Ishikawa (cell line): ENCODE measurements around the gene TEX261.

ENCODE experiments used
- CEBPB ChIP-seq: IDR thresholded peaks from 2 replicates; pipeline ENCODE4 v1.6.1; 2012
- CREB1 ChIP-seq: IDR thresholded peaks from 2 replicates; pipeline ENCODE4 v1.6.1; 2012; ENCODE audit warnings: low read depth
- EGR1 ChIP-seq: IDR thresholded peaks from 2 replicates; pipeline ENCODE4 v1.6.1; 2012
- EP300 ChIP-seq: IDR thresholded peaks from 2 replicates; pipeline ENCODE4 v1.6.1; 2012; ENCODE audit warnings: borderline replicate concordance
- FOXM1 ChIP-seq: IDR thresholded peaks from 2 replicates; pipeline ENCODE4 v1.6.1; 2012; ENCODE audit warnings: low read depth, borderline replicate concordance
- NFIC ChIP-seq: IDR thresholded peaks from 2 replicates; pipeline ENCODE4 v1.6.1; 2012
- RAD21 ChIP-seq: IDR thresholded peaks from 2 replicates; pipeline ENCODE4 v1.6.1; 2012; ENCODE audit warnings: low read depth
- TAF1 ChIP-seq: IDR thresholded peaks from 2 replicates; pipeline ENCODE4 v1.6.1; 2012; ENCODE audit warnings: low read depth, mild to moderate bottlenecking
- TCF12 ChIP-seq: IDR thresholded peaks from 2 replicates; pipeline ENCODE4 v1.6.1; 2012; ENCODE audit warnings: low read depth
- TEAD4 ChIP-seq: IDR thresholded peaks from 2 replicates; pipeline ENCODE4 v1.6.1; 2012
- YY1 ChIP-seq: IDR thresholded peaks from 2 replicates; pipeline ENCODE4 v1.6.1; 2012; ENCODE audit warnings: low read depth
- ZBTB7A ChIP-seq: IDR thresholded peaks from 2 replicates; pipeline ENCODE4 v1.6.1; 2012; ENCODE audit warnings: low read depth
- TF ChIP-seq, protein P1 (sequence below): IDR thresholded peaks from 2 replicates; pipeline ENCODE4 v1.6.1; 2012; ENCODE audit warnings: low read depth, mild to moderate bottlenecking
- TF ChIP-seq, protein P2 (sequence below): IDR thresholded peaks from 2 replicates; pipeline ENCODE4 v1.6.1; 2012
- TF ChIP-seq, protein P3 (sequence below): IDR thresholded peaks from 2 replicates; pipeline ENCODE4 v1.6.1; 2012

TEX261 gene

DNA sequence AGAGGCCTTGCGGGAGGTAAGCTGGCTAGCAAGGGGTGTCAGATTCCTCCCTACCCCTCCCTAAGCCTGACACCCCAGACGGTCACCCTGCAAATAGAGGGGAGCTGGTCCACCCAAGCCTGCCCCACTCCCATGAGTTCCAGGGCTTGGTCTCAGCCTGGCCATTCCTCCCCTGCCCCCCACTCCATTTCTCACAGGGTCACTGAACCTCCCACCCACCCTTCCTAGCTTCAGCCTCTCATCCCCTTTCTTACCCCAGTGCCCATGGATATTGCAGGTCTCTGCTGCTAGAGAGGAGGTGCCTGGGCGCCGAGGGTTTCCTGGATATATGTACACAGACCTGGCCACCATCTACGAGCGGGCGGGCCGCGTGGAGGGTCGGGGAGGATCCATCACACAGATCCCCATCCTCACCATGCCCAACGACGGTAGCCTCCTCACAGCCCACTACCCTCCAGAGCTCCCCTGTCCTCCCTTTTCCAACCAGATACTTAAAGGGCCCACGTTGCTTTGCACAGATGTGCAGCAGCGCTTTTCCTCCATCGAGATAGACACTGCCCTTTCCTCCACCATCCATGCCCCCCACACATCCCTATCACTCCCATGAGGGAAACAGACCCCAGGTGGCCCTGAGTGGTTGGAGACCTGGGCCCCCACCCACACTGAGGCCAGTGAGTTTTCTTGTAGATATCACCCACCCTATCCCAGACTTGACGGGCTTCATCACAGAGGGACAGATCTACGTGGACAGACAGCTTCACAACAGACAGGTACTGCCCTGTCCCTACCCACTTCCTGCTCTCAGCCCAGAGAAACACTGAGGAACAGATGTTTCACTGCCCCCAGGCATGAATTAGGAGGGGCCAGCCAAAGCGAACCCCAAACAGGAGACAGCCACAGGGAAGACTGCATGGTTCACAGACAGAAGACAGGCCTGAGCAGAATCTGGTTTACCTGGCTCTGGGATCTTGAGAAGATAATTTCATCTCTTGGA, 31.5 kb downstream of the TEX261 start:
- no peak for TF ChIP-seq EGR1
- TF ChIP-seq RAD21, result no peak
- no peak for TF ChIP-seq CREB1
- TF ChIP-seq EP300, result no peak
- no peak for TF ChIP-seq FOXM1
- no peak for TF ChIP-seq CEBPB
- TF ChIP-seq, protein P1, sequence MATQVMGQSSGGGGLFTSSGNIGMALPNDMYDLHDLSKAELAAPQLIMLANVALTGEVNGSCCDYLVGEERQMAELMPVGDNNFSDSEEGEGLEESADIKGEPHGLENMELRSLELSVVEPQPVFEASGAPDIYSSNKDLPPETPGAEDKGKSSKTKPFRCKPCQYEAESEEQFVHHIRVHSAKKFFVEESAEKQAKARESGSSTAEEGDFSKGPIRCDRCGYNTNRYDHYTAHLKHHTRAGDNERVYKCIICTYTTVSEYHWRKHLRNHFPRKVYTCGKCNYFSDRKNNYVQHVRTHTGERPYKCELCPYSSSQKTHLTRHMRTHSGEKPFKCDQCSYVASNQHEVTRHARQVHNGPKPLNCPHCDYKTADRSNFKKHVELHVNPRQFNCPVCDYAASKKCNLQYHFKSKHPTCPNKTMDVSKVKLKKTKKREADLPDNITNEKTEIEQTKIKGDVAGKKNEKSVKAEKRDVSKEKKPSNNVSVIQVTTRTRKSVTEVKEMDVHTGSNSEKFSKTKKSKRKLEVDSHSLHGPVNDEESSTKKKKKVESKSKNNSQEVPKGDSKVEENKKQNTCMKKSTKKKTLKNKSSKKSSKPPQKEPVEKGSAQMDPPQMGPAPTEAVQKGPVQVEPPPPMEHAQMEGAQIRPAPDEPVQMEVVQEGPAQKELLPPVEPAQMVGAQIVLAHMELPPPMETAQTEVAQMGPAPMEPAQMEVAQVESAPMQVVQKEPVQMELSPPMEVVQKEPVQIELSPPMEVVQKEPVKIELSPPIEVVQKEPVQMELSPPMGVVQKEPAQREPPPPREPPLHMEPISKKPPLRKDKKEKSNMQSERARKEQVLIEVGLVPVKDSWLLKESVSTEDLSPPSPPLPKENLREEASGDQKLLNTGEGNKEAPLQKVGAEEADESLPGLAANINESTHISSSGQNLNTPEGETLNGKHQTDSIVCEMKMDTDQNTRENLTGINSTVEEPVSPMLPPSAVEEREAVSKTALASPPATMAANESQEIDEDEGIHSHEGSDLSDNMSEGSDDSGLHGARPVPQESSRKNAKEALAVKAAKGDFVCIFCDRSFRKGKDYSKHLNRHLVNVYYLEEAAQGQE, result no peak
- no peak for TF ChIP-seq TCF12
- TF ChIP-seq TAF1, result no peak
- TF ChIP-seq ZBTB7A, result no peak
- no peak for TF ChIP-seq TEAD4
- TF ChIP-seq, protein P2, sequence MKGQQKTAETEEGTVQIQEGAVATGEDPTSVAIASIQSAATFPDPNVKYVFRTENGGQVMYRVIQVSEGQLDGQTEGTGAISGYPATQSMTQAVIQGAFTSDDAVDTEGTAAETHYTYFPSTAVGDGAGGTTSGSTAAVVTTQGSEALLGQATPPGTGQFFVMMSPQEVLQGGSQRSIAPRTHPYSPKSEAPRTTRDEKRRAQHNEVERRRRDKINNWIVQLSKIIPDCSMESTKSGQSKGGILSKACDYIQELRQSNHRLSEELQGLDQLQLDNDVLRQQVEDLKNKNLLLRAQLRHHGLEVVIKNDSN, result no peak
- TF ChIP-seq NFIC, result no peak
- no peak for TF ChIP-seq YY1
- TF ChIP-seq, protein P3, sequence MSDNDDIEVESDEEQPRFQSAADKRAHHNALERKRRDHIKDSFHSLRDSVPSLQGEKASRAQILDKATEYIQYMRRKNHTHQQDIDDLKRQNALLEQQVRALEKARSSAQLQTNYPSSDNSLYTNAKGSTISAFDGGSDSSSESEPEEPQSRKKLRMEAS, result no peak

DNA sequence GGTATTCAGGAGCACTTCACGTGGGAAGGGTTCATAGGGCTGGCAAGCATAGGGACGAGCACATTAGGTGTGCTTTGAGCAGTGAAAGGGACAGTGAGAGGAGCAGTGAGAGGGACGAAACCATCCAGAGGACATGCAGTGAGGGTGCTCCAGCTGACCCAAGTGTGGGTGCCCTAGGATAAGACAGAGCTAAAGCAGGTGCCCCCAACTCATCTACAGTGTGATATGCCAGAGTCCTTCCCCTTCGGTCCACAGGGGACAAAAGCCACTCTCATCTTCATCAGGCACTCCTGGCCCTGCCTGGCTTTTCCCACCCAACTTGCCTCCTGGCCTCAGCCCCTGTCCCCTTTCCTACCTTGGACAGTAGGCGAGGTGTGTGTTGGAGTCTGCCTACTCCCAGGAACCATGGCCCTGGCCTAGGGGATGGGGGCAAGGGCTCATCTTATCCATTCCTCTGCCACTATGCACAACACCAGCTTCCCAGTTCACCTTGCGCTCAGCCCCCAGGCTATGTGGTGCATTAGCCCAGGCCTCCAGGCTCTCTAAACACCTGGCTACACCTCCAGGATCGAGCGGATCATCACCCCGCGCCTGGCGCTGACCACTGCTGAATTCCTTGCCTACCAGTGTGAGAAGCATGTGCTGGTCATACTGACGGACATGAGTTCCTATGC, 32.3 kb downstream of the TEX261 start:
- TF ChIP-seq RAD21 (no peak), TEAD4 (no peak), FOXM1 (no peak), ZBTB7A (no peak)
- TF ChIP-seq, protein P1, result peak; percentile 34; the same call in 1 of the 2 replicates

DNA sequence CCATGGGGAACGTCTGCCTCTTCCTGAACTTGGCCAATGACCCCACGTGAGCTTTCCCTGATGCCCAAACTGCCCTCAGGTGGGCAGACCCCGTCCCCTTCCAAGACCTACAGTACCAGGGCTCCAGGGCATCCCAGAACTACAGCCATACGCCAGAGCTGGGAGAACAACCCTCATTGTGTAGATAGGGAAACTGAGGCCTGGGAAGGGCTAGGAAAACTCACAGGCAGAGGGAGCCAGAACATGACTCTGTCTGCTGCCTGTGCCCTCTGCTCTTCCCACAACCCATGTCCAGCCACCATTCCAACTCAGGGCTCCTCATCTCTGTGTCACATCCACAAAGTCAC, 33.1 kb downstream of the TEX261 start:
- TF ChIP-seq ZBTB7A, result no peak
- no peak for TF ChIP-seq EGR1
- TF ChIP-seq, protein P1, result no peak
- TF ChIP-seq NFIC, result no peak
- TF ChIP-seq EP300, result no peak
- no peak for TF ChIP-seq FOXM1
- TF ChIP-seq CEBPB, result no peak
- no peak for TF ChIP-seq CREB1
- TF ChIP-seq YY1, result no peak
- TF ChIP-seq, protein P2, result no peak
- no peak for TF ChIP-seq TEAD4
- no peak for TF ChIP-seq RAD21

DNA sequence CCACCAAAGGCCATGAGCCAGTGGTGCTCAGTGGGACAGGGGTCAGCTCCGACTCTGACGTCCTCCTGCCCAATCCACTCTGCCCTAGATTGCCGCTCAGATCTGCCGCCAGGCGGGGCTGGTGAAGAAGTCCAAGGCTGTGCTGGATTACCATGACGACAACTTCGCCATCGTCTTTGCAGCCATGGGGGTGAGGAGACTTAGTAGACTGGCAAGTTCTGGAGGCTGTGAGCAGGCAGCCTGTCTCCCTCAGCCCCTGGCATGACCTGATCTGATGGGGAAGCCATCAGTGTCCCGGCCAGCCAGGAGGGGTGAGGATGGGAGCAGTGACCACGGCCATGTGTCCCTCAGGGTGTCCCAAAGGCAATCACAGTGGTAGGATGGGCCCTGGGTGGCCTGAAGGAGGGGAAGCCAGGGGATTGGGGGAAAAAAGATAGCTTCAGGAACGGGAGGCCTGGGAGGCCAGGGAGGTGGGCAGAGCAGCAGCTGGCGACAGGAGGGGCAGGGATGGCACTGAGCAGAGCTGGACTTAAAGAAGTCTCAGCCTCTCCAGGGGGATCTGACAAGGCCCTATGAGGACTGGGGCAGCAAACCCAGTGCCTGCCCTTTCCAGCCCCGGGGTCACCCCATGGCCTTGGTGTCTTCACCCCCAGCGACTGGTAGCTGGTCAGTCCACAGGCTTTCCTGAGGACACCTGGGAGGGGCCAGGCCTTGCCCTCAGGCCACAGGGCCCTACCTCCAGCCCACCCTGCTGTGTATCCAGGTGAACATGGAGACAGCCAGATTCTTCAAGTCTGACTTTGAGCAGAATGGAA, 33.6 kb downstream of the TEX261 start:
- no peak for TF ChIP-seq CREB1
- TF ChIP-seq, protein P3, result no peak
- TF ChIP-seq TAF1, result no peak
- no peak for TF ChIP-seq RAD21
- no peak for TF ChIP-seq EP300
- TF ChIP-seq TEAD4, result no peak
- TF ChIP-seq CEBPB, result no peak
- TF ChIP-seq NFIC, result no peak
- TF ChIP-seq, protein P1, result no peak
- no peak for TF ChIP-seq EGR1
- TF ChIP-seq FOXM1, result no peak
- TF ChIP-seq YY1, result no peak
- TF ChIP-seq, protein P2, result no peak
- TF ChIP-seq ZBTB7A, result no peak
- TF ChIP-seq TCF12, result no peak
